Stimulated activated CD8-positive, alpha-beta memory T cell treated with anti-CD3 and anti-CD28 coated beads, Interleukin-12 subunit alpha, Interleukin-12 subunit beta, amount 100 ng/mL, for 1 hour (primary cell): ENCODE measurements around the gene HOXC10.

Experiments
- DNase-seq: peaks from one replicate; pipeline ENCODE4 v3.0.0-alpha.2; 2020; ENCODE audit warnings: low read depth

The HOXC10 gene

DNA sequence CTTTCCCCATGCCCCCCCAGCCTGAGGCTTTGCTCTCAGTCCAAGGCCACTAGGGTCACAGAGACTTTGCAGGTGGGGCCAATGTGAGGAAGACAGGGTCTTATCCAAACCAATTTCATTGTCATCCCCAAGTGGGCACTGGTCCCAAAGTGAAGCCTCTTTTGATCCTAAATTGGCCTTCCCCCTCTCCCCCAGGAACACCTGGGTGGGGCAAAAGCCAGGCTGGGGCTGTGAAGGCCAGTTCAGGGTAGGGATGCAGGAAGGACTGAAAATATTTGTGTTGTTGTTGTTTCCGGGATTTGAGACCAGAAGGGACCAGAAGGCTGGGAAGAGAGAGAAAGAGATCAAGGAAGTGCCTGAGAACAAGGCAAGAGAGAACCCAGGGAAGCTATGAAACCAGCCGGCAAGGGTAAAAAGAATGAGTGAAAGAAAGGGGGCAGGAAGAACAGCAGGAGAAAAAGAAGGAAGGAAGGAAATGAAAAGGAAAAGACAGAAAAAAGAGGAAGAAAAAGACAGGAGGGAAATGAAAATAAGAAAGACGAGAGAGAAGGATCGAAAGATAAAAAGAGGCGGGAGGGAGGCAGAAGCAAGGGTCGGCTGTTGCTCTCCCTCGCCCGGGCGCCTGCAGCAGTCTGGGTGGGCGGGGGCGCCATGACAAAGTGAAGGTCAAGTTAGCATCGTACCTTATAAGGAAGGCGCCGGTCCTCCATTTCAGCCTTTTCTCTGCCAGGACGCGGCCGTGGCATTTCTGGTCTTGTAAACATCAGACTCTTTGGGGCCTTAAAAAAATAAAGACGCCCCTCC lies 19.5 kb upstream of the HOXC10 start:
- no peak for DNase-seq

DNA sequence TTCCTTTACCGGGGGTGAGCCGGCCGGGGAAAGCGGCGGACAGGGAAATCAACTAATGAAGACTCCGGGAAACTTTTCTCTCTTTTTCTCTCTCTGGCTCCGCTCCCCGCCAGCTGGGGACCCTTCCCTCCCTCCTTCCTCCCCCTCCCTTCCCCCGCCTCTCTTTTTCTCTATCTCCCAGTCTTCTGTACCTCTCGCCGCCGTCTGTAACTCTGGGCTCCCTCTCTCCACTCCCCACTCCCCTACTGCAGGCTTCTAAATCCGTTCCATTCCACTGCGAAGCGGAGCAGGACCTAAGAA lies 18.9 kb upstream of the HOXC10 start:
- DNase-seq, result no peak

DNA sequence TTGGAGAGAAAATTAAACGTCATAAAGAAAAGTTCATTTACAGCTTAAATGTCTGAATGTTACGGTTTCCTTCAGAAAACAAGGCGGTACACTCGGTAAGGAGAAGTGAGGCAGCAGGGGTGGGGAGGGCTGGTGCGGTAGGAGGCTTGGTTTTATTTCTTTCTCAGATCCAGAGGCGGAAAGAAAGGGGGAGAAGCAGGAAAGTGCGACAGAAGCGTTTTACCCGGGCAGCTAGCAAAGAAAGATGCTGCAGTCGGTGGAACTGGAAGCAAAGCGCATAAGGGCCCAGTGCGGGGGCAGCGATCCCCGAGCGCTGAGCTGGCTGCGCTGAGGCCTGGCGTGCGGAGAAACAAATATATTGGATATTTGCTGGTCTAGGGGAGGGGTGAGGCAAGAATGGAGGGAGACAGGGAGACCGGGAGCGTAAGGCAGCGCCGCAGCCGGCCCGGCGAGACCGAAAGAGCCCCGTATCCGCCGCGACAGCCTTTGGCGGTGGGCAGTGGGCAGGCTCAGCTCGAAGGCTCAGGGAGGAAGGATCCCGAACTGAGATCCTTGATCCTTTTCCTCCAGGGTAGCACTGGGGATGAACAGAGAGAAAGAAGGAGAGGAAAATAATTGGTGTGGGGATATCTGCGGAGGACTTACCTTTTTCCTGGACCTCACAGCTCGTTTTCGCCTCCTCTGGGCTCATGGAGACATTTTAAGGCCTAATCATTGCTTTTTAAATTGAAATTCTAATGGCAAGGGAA lies 18.4 kb upstream of the HOXC10 start:
- no peak for DNase-seq

DNA sequence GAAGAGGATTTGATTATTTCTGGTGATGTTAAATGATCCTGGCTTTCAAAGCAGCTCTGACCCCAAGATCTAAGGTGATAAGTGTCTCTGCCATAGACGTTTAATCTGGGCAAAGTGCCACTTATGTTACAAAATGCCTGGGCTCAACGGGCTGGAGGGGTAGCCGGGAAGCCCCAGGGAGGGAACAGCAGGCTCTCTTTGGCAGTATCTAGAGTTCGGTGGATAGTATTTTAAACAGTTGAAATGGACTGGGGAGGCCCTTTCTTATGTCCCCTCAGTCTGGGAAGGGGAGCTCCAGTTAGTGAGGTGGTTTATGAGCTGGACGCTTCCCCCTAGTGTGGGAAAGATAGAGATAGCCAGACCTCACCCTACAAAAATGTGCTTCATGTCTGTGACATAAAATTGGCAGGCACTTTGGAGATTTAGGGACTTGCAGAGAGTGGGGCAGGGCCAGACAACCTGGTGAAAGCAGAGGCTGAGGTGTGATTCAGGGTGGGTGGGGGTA lies 17.5 kb upstream of the HOXC10 start:
- DNase-seq, result no peak

DNA sequence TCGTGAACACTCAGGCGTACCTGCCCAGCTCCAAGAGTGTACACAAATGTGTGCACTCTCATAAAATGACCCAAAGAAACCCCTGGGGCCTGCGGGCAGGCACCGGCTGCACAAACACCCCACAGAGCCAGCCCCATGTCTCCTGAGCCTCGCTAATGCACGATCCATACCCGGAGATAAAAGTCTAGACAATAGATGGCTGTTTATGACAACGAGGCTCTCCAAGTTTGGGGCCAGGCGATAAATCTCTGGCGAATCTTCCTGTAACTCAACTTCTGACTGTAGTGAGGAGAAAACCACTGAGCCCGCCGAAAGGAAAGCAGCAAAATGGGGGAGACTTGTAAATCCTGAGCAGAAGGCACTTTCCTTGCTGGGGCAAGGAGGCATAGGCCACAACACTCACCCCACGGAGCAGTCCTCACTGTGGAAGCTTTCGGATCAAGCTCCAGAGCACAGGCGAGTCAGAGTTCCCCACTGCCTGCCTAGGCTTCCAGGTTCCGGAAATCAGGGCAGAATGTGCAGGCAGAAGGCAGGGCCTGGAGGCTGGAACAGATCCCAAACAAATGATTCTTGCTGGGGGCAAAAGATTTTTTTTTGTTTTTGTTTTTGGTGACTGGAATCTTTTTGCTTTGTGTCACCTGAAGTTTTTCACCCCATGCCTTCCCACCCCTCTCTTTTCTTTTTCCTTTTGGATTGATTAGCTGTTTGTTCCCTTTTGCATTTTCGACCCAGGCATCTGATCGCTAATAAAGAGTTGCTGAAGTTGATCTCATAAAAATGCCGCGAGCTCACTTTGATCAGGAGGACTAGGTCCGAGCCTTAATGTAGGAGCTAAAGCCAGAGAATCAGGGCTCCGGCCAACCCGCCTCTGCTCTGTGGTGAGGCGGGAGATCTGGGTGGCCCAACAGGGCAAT lies 16.5 kb upstream of the HOXC10 start:
- no peak for DNase-seq

DNA sequence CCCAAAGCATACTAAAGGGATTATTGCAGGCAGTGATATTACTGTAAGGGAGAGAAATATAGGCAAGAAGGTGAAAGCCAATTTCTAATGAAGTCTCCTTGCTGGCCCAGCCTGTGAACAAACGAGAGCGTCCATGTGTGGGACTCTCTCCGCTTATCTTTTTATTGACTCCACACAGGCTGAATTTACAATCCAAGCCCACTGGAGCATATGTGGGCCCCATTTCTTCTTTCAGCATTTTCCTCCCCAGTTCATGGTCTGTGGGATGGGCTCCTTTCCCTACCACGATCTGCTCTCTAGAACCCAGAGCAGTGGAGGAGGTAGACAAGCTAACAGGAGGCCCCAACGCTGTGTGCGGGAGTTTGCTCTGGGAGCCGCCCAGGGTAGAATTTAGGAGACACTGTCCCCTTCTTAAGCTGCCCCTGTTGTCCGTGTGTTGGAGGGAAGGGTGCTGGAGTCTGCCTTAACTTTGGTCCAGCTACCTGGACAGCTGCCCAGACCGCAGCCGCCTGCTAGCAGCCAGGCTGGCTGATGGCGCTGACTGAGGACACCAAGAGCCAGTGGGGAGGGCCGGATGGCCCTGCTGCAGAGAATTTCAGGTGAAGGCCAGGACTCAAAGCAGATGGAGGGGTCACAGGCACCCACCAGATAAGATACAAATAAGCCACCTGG lies 15.2 kb upstream of the HOXC10 start:
- DNase-seq, result no peak

DNA sequence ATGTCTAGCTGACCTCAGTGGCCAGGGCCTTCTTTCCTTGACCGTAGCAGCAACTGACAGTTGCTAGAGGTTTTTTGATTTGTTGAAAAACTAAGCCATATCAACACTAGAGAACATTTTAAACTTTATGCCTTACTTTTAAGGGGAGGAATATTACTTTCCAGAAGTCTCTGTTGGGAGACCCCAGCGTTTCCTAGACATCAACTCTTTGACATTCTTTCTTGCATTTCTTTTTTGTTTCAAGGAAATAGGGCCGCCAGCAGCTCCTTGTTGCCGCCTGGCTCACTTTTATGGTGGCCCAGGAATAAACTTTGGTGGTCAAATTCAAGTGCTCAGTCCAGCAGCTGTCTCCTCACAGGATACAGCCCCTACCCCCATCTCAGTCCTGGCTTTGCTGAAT lies 14.5 kb upstream of the HOXC10 start:
- DNase-seq, result no peak

DNA sequence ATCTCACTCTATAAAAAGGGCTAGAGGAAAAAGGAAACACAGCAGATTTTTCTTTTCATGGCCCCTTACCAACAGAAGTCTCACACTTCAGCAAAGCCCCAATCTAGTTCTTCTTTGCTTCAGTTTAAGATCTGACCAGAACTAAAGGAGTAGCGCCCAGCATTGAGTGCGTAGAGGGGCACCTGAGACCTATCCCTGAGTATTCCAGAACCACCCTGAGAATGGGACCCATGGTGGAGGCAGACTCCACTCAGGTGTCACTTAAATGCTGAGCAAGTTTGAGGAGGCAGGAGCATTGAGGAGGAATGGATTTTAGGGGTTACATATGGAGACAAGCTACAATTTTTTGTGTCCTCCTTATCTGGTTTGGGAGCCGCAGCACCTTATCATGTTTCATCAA lies 13.8 kb upstream of the HOXC10 start:
- no peak for DNase-seq

DNA sequence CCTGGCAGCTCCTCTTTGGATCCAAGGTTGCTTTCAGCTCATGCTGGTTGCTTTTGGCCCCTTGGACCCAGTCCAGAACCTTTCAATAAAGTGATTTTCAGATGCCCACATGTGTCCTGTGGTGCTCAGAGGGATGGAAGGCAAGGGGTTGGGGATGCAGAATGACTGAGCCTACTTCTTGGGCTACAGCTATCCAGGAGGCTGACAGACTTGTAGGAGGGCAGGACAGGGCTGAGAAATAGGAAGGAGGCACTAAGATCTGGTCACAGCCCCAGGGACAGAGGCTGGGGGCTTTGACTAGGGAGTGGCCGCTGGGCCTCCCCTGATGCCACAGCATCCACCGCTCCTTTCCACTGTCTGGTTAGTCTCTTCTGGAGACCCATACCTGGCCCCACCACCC lies 13.3 kb upstream of the HOXC10 start:
- no peak for DNase-seq

DNA sequence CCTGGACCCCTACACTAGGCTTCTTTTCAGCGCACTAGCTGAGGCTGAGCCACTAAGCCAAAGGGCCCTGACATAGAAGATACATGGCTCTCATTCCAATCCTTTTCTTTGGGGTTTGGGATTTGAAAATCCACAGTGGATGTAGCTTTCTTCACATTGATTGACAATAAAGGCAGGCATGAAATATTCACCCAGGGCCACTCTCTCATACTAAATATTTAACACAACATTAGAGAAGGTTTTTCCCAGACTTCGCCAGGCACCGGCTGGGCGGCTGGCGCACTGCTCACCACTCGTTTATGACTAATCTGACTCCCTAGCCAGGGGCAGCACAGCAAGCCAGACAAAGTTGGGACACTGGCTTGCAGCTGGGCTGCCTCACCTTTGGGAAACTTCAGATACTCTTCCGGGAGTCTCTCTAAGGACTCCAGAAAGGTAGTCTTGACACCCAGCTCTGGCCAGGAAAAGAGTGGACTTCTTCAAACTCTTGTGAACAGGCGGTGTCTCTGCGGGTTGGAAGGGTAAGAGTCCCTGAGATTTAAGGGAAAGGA lies 12.7 kb upstream of the HOXC10 start:
- DNase-seq, result no peak

DNA sequence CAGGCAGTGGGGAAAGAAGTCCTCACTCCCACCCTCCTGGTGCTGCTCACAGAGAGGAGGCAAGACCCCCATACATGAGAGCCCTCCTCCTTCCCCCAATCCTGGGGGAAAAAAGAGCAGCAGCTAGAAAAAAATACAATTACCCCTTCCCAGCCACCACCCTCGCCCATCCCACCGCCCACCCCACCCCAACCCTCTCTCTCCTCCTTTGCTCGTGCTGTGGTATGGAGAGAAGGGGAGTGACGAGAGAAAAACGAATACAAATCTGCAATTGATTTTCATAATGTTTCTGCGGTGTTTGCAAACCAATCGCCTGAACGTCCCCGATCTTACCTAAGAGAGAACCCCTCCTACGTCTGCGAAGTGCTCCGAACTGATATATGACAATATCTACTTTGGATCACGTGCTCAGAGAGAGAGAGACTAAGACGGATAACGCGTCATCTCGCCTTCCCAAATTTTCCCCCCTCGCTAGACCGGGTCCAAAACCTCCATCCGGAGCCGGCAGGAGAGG lies 12.2 kb upstream of the HOXC10 start, which contains the start of gene HOXC11:
Gene HOXC11 (plus strand): TSS at position 405 of the 514 bp plus-strand sequence. CDS start 116 bp downstream, outside the sequence.
- no peak for DNase-seq

DNA sequence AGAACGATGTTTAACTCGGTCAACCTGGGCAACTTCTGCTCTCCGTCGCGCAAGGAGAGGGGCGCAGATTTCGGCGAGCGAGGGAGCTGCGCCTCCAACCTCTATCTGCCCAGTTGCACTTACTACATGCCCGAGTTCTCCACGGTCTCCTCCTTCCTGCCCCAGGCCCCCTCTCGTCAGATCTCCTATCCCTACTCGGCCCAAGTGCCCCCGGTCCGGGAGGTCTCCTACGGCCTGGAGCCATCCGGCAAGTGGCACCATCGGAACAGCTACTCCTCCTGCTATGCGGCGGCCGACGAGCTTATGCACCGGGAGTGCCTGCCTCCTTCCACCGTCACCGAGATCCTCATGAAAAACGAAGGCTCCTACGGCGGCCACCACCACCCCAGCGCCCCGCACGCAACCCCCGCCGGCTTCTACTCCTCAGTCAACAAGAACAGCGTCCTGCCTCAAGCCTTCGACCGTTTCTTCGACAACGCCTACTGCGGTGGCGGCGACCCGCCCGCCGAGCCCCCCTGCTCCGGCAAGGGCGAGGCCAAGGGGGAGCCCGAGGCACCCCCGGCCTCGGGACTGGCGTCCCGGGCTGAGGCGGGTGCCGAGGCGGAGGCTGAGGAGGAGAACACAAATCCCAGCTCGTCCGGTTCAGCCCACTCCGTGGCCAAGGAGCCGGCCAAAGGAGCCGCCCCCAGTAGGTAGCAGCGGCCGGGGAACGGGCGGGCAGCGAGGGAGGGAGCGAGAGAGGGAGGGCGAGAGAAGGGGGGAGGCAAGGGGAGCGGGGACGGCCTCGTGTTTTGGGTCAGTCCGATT lies 11.5 kb upstream of the HOXC10 start:
- no peak for DNase-seq

DNA sequence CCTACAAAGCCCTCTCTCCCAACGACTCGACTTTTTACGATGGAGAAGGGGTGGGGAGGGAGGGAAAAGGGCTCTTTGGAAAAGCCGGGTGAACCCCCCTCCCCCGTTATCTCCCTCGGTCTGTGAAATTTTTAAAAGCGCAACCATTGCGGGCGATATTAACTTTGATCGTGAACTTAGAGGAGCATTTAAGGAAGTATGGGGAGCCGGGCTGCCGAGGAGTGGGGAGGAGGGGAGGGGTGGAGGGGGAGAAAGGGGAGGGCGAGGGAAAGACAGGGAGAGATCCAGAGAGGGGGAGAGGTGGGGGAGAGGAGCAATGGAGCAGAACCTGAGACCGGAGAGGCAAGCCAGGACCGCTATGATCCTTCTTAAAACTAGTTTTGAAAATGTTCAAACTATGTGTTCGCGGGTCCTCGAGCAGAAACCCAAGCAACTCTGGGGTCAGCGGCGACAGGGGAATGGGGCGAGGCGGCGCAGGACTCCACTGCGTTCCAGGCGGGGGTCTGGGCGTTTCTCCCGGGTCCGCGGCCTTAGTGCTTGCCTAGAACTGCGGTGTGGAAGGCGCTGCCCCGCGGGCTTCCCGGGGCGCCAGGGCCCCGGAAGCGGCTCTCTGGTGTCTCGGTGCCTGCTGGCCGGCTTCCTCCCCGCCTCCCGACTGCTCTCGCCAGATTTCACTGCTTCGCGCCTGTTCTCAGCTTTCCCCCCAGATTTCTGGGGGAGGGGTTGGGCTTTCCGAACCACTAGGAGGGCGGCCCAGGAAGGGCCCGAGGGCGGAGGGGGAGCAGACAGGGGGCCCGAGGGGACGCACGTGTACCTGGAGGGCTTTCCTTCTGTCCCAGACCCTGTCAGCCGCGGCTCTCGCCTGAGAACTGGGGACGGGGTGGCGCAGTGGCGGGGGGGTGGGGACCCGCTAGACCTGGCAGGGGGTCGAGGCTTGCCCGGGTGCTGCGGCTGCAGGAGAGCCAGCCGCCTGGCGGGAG lies 10.6 kb upstream of the HOXC10 start, which contains the start of gene HOTAIR:
Gene HOTAIR (minus strand): TSS at position 871 of the 980 bp plus-strand sequence.
- no peak for DNase-seq

DNA sequence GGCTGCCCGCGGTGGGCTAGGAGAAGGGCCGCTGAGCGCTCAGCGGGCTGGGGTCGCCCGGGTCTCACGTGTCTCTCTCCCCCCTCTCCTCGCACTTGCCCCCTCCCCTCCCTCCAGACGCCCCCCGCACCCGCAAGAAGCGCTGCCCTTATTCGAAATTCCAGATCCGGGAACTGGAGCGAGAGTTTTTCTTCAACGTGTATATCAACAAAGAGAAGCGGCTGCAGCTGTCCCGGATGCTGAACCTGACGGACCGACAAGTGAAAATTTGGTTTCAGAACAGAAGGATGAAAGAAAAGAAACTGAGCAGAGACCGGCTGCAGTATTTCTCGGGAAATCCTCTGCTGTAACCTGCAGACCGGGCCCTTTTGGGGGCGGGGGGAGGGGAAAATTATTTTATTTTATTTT lies 9.9 kb upstream of the HOXC10 start:
- no peak for DNase-seq

DNA sequence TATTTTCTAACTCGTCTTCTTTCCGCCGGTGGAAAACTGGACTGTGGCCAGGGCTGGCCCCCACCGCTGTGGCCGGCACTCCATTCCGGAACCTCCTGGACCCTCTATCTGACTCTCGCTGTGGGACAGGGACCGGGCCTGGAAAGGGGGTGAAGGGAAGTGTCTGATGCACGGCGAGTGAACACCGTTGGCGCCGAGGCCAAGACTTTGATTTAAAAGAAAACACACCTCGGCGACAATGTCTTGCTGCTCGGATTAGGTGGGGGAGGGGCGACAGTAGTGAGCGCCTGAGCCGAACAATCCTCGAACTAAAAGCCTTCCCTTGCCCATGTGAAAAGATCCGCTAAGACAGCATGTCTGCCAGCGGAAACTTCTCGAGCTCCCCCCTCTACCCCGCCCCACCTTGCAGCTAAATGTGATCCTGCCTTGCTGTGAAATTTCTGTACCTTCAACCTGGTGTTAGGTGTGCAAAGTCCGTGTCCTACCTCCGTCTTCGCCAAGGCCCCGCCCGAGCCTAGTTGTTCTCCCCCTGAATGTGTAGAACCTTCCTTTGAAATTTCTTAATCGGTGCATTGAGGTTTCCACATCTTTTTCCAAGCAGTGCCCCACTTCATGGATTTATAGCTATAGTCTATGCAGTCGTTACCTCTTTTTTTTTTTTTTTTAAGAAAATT lies 9.3 kb upstream of the HOXC10 start:
- DNase-seq, result no peak

DNA sequence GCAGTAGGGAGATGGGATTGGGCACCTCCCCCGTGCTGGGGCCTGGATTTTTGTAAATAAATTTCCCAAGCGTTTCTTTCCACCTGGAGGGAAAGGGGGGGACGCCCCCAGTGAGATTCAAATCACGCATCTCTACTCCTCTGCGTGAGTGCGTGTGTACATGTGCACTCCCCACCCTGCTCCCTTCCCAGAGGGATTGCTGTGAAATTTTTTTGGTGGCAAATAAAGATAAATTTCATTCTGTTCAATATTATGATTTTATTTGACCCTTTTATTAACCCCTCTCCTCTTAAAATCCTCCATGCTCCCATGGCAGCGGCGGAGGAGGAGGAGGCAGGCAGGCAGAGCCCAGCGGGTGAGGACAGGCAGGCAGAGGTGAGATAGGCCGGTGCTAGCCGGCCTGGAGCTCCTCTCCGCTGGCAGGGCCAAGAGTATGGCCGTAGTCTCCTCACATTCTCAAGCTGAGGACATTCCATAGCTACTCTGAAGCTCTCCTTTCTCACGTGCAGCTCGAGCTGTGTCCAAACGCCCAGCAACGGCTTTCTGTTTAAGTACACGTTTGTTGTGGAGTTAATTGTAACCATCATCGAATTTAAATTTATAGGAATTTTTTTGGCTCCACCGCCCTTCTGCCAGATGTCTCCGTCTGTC lies 8.6 kb upstream of the HOXC10 start:
- DNase-seq, result no peak

DNA sequence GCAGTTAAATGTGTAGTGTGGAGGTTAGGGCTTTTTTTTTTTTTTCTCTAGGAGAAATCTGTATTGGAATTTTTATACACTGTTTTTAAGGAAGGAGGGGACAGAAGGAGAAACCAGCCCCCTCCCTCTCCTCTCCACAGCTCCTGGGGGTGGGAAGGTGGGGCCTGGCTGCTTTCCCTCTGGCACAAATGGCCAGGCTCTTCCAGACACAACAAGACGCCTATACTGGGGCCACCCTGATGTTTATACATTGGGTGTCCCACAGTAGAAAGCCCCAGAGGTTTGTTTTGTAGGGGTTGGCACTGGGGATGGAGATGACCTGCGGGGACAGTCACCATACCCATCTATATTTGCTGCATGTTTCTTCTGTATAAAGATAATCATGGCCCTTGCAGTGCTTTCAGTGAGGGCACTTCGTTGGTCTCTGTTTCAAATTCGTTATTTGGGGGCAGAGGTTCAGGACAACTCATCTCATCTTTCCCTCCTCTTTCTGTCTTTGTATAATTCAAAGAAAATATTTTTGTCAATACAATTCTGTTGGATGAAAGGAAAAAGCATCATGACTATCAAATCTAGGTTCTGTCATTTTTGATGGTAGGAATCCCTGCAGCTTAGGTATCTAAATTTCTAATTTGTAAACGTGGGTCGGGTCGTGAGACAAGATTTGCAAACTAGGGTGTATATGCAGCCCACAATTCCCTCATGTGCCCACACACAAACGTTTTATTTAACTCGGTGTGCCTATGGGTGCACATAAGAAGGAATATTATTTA lies 7.9 kb upstream of the HOXC10 start:
- DNase-seq, result no peak
